Measurements from ENCODE around the gene ODR4.

DNA sequence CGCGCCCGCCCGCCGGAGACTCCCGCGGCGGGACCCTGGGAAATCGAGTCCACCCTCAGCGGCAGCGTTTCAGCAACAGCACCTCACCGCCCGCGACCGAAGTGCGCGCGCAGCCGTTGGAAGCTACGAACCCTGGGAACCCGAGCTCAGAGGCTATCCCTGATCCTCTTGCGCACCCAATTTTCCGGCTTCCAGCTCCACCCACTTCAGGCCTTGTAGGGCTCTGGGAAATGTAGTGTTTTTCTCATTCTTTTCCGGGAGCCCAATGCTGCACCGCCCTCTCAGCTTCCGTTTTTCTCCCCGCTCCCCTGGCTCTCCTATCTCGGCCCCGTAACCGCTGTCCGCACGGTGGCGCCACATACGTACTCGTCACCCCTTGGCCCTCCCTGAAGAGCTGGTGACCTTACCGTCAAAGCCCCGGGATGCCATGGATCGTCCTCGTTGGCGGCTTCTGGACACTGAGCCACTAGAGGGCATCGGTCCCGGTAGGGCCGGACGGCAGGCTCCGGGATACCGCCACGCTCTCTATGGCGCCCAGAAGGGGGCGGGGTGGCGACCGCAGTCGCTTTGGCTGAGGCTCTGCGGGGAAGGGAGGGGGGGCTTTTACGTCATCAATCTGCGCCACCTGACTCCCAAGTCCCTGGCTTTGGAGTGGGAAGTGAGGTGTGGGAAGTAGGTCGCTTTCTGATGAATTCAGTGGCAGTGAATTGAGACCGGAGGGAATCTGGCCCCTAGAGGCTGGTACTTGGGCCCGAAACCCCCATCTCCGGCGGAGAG lies at the start of gene ODR4, which contains the start of gene TPR:
- no peak for TF ChIP-seq EZH2phosphoT487 (IDR thresholded peaks at IDR 0.05; ENCODE audit: insufficient read depth, low read depth)
- no peak for TF ChIP-seq EZH2 (IDR thresholded peaks at IDR 0.05; ENCODE audit: insufficient read depth, poor library complexity, severe bottlenecking)
